Measurements from ENCODE around the gene ATP12A. TPM values are rescaled to one million over a fixed set of nuclear protein-coding genes. Genes with fewer than 3 reads are reported as not detected.
"Not testable (repeated sequence)": the region's sequence is repeated elsewhere in the genome, so short reads cannot be mapped to it uniquely, and the experiment has no call there.

ATP12A gene
- total RNA-seq, 2 experiments from 2014 or later, result 4.4 TPM

GRCh38 chr13:24727731-24728601 lies 47.8 kb downstream of the ATP12A start:
- intact Hi-C loops (cut with micrococcal nuclease), result loop anchor here (2.0 to 5.0 kb wide), 2 partner anchors 43 to 151 kb away; no protein-coding TSS in a partner anchor
- POLR2A ChIA-PET, result interaction anchor here (0.7 to 1.8 kb wide), 2 partner anchors 13 to 469 kb away, joined by 4 to 5 read pairs; no protein-coding TSS in a partner anchor
- no peaks in the 10 kb centered on the region for H3K4me1 Mint-ChIP-seq (ENCODE audit: low read depth)

GRCh38 chr13:24730873-24731567 lies 50.8 kb downstream of the ATP12A start:
- ATAC-seq, result peak; percentile 18
- H3K4me3 Mint-ChIP-seq; POLR2A ChIA-PET; H3K9me3 Mint-ChIP-seq; H3K27ac Mint-ChIP-seq; DNase-seq; intact Hi-C loops (cut with micrococcal nuclease); H3K4me1 Mint-ChIP-seq (ENCODE audit: low read depth); H3K36me3 Mint-ChIP-seq (ENCODE audit: low read depth): not testable (repeated sequence)
- CTCF ChIA-PET, result interaction anchor here (0.7 to 0.9 kb wide), 2 partner anchors 26 to 37 kb away, joined by 3 to 4 read pairs; no protein-coding TSS in a partner anchor
- H3K27me3 Mint-ChIP-seq, result peaks cover 13% of the 10 kb centered on the region

More at GRCh38 chr13:24727731-24728601, 47.8 kb downstream of the ATP12A start:
- Mint-ChIP-seq H3K4me3 (no peak overlapping the region), H3K27me3 (peaks cover 21% of the 10 kb centered on the region), H3K36me3 (ENCODE audit: low read depth) (no peaks in the 10 kb centered on the region), H3K9me3 (no peaks in the 10 kb centered on the region), H3K27ac (no peak overlapping the region)
- DNase-seq, result peak; percentile 82
- peak; percentile 78 for TF ChIP-seq CTCF (IDR thresholded peaks at IDR 0.05)
- CTCF ChIA-PET, result interaction anchor here (0.7 to 8.3 kb wide), 26 partner anchors 8 to 310 kb away, joined by 3 to 99 read pairs (median 5); no protein-coding TSS in a partner anchor
- ATAC-seq, result peak; percentile 98

GRCh38 chr13:24734950-24735349 lies 54.7 kb downstream of the ATP12A start:
- no peak for ATAC-seq
- Mint-ChIP-seq H3K4me3 (no peak overlapping the region), H3K9me3 (no peaks in the 10 kb centered on the region), H3K27ac (no peak overlapping the region), H3K27me3 (peaks cover 8% of the 10 kb centered on the region), H3K4me1 (ENCODE audit: low read depth) (no peaks in the 10 kb centered on the region), H3K36me3 (ENCODE audit: low read depth) (no peaks in the 10 kb centered on the region)
- CTCF ChIA-PET, result interaction anchor here (0.7 to 1.7 kb wide), 3 partner anchors 12 to 243 kb away, joined by 3 to 5 read pairs (median 3); no protein-coding TSS in a partner anchor
- intact Hi-C loops (cut with micrococcal nuclease), result no loop called here
- no peak for TF ChIP-seq CTCF (IDR thresholded peaks at IDR 0.05)
- no peak for DNase-seq
- POLR2A ChIA-PET, result no interaction called here

- intact Hi-C loops (cut with micrococcal nuclease), result no loop called here
- no peak for ATAC-seq
- no peak for DNase-seq
- Mint-ChIP-seq H3K4me1 (ENCODE audit: low read depth) (no peaks in the 10 kb centered on the region), H3K27me3 (no peaks in the 10 kb centered on the region), H3K27ac (no peak overlapping the region), H3K4me3 (no peak overlapping the region), H3K9me3 (no peaks in the 10 kb centered on the region), H3K36me3 (ENCODE audit: low read depth) (no peaks in the 10 kb centered on the region)
- CTCF ChIA-PET, result no interaction called here
- TF ChIP-seq CTCF (IDR thresholded peaks at IDR 0.05), result no peak
- POLR2A ChIA-PET, result no interaction called here
Measured at GRCh38 chr13:24737042-24737441, 56.8 kb downstream of the ATP12A start.

- H3K27me3 Mint-ChIP-seq, result no peaks in the 10 kb centered on the region
- H3K27ac Mint-ChIP-seq, result no peak overlapping the region
- CTCF ChIA-PET, result no interaction called here
- H3K4me1 Mint-ChIP-seq (ENCODE audit: low read depth), result no peaks in the 10 kb centered on the region
- TF ChIP-seq CTCF (IDR thresholded peaks at IDR 0.05), result no peak
- no peak overlapping the region for H3K4me3 Mint-ChIP-seq
- DNase-seq, result no peak
- intact Hi-C loops (cut with micrococcal nuclease), result no loop called here
- no peaks in the 10 kb centered on the region for H3K36me3 Mint-ChIP-seq (ENCODE audit: low read depth)
- POLR2A ChIA-PET, result no interaction called here
- ATAC-seq, result no peak
- no peaks in the 10 kb centered on the region for H3K9me3 Mint-ChIP-seq
Measured at GRCh38 chr13:24738366-24738847, 58.2 kb downstream of the ATP12A start.
